H9 (cell line): ENCODE measurements around the gene ITGA11. TPM values are rescaled to one million over a fixed set of nuclear protein-coding genes. Genes with fewer than 3 reads are reported as not detected.
A peak's percentile ranks its signal among the peaks of the same experiment; 100 is the strongest.

Source experiments
- DNase-seq: peaks from one replicate; pipeline ENCODE4 v3.0.0-alpha.2; 2017
- H2AFZ ChIP-seq: one replicate; pipeline ENCODE4 v1.6.1; 2013; ENCODE audit warnings: mild to moderate bottlenecking, low read length, control low read depth, moderate library complexity
- H2AK5ac ChIP-seq: 2 replicates; pipeline ENCODE4 v1.6.1; 2013; ENCODE audit warnings: low read length, control low read depth, mixed read lengths; ENCODE audit not compliant: insufficient read length
- H2BK120ac ChIP-seq: one replicate; pipeline ENCODE4 v1.6.1; 2013; ENCODE audit warnings: low read depth, mild to moderate bottlenecking, low read length, control low read depth, inconsistent platforms; ENCODE audit not compliant: poor library complexity, severe bottlenecking
- H2BK12ac ChIP-seq: 2 replicates; pipeline ENCODE4 v1.6.1; 2013; ENCODE audit warnings: low read length, control low read depth, mixed read lengths, low read depth; ENCODE audit not compliant: insufficient read length
- H2BK15ac ChIP-seq: 2 replicates; pipeline ENCODE4 v1.6.1; 2013; ENCODE audit warnings: low read depth, low read length, control low read depth
- H2BK20ac ChIP-seq: one replicate; pipeline ENCODE4 v1.6.1; 2013; ENCODE audit warnings: low read depth, mild to moderate bottlenecking, low read length, control low read depth, inconsistent platforms; ENCODE audit not compliant: poor library complexity, severe bottlenecking
- H2BK5ac ChIP-seq: 2 replicates; pipeline ENCODE4 v1.6.1; 2013; ENCODE audit warnings: low read length, control low read depth, mixed read lengths; ENCODE audit not compliant: insufficient read length
- H3K14ac ChIP-seq: 2 replicates; pipeline ENCODE4 v1.6.1; 2013; ENCODE audit warnings: low read length, control low read depth; ENCODE audit not compliant: insufficient read depth
- H3K18ac ChIP-seq: 2 replicates; pipeline ENCODE4 v1.6.1; 2013; ENCODE audit warnings: low read depth, mild to moderate bottlenecking, mixed read lengths, low read length, control low read depth; ENCODE audit not compliant: insufficient read length
- H3K23ac ChIP-seq: 2 replicates; pipeline ENCODE4 v1.6.1; 2013; ENCODE audit warnings: low read length, control low read depth, mixed read lengths, low read depth; ENCODE audit not compliant: insufficient read length
- H3K23me2 ChIP-seq: 2 replicates; pipeline ENCODE4 v1.6.1; 2013; ENCODE audit warnings: low read depth, mild to moderate bottlenecking, mixed read lengths, low read length, control low read depth; ENCODE audit not compliant: insufficient read length, poor library complexity, severe bottlenecking
- H3K27ac ChIP-seq: 2 replicates; pipeline ENCODE4 v1.5.1; 2013; ENCODE audit warnings: low read length, control low read depth, mixed read lengths, low read depth; ENCODE audit not compliant: insufficient read length
- H3K27me3 ChIP-seq: 2 replicates; pipeline ENCODE4 v1.6.1; 2013; ENCODE audit warnings: low read length, control low read depth, inconsistent platforms; ENCODE audit not compliant: insufficient read depth
- H3K4ac ChIP-seq: 2 replicates; pipeline ENCODE4 v1.6.1; 2013; ENCODE audit warnings: low read depth, mild to moderate bottlenecking, control low read depth, inconsistent platforms, low read length, moderate library complexity
- H3K4me1 ChIP-seq: 2 replicates; pipeline ENCODE4 v1.6.1; 2013; ENCODE audit warnings: low read length, control low read depth, inconsistent platforms; ENCODE audit not compliant: insufficient read depth
- H3K4me2 ChIP-seq: 2 replicates; pipeline ENCODE4 v1.6.1; 2013; ENCODE audit warnings: low read length, control low read depth, mixed read lengths; ENCODE audit not compliant: insufficient read length, insufficient read depth
- H3K56ac ChIP-seq: 2 replicates; pipeline ENCODE4 v1.6.1; 2013; ENCODE audit warnings: low read depth, mild to moderate bottlenecking, mixed read lengths, low read length, control low read depth; ENCODE audit not compliant: insufficient read length
- H3K79me1 ChIP-seq: 2 replicates; pipeline ENCODE4 v1.6.1; 2013; ENCODE audit warnings: low read depth, mild to moderate bottlenecking, moderate library complexity, low read length, control low read depth, inconsistent platforms; ENCODE audit not compliant: insufficient read depth, poor library complexity, severe bottlenecking
- H3K79me2 ChIP-seq: 2 replicates; pipeline ENCODE4 v1.6.1; 2013; ENCODE audit warnings: low read length, control low read depth, inconsistent platforms; ENCODE audit not compliant: insufficient read depth
- H3K9ac ChIP-seq: 2 replicates; pipeline ENCODE4 v1.6.1; 2013; ENCODE audit warnings: low read length, control low read depth, mixed read lengths; ENCODE audit not compliant: insufficient read length; ENCODE audit errors: extremely low read depth
- H3K9me3 ChIP-seq: one replicate; pipeline ENCODE4 v1.6.1; 2013; ENCODE audit warnings: low read depth, low read length, inconsistent platforms; ENCODE audit not compliant: control insufficient read depth
- H3T11ph ChIP-seq: one replicate; pipeline ENCODE4 v1.6.1; 2013; ENCODE audit warnings: mild to moderate bottlenecking, low read length, control low read depth, inconsistent platforms
- H4K20me1 ChIP-seq: one replicate; pipeline ENCODE4 v1.6.1; 2013; ENCODE audit not compliant: control insufficient read depth, insufficient read length, insufficient read depth
- H4K5ac ChIP-seq: 2 replicates; pipeline ENCODE4 v1.6.1; 2013; ENCODE audit warnings: low read depth, mild to moderate bottlenecking, mixed read lengths, low read length, control low read depth; ENCODE audit not compliant: insufficient read length
- H4K8ac ChIP-seq: replicated peaks from 2 replicates; pipeline ENCODE4 v1.6.1; 2013; ENCODE audit warnings: low read length, control low read depth, mixed read lengths, low read depth; ENCODE audit not compliant: insufficient read length
- H4K91ac ChIP-seq: 2 replicates; pipeline ENCODE4 v1.6.1; 2013; ENCODE audit warnings: low read depth, mild to moderate bottlenecking, moderate library complexity, mixed read lengths, low read length, control low read depth; ENCODE audit not compliant: insufficient read length
- H3K27ac Mint-ChIP-seq, 3 experiments: 2 replicates in 2 of 3; 3 replicates in 1 of 3; pipeline ENCODE4 v1.8.0; 2020 to 2021; ENCODE audit warnings: mixed read lengths in 3 of 3, mild to moderate bottlenecking in 1 of 3, moderate library complexity in 1 of 3
- H3K27me3 Mint-ChIP-seq: 2 replicates; pipeline ENCODE4 v1.8.0; 2021; ENCODE audit warnings: low read depth, mild to moderate bottlenecking, moderate library complexity, mixed read lengths
- H3K36me3 Mint-ChIP-seq, 3 experiments: 2 replicates in 2 of 3; 3 replicates in 1 of 3; pipeline ENCODE4 v1.8.0; 2020 to 2021; ENCODE audit warnings: low read depth in 3 of 3, mixed read lengths in 3 of 3; ENCODE audit not compliant: insufficient read depth in 1 of 3
- H3K4me1 Mint-ChIP-seq, 2 experiments: 2 replicates each; pipeline ENCODE4 v1.8.0; 2020; ENCODE audit warnings: mixed read lengths in 2 of 2
- H3K4me3 Mint-ChIP-seq, 2 experiments: 2 replicates in 1 of 2; 3 replicates in 1 of 2; pipeline ENCODE4 v1.8.0; 2020 to 2021; ENCODE audit warnings: mild to moderate bottlenecking in 2 of 2, mixed read lengths in 2 of 2, moderate library complexity in 1 of 2
- H3K9me3 Mint-ChIP-seq, 2 experiments: 2 replicates in 1 of 2; 3 replicates in 1 of 2; pipeline ENCODE4 v1.8.0; 2020; ENCODE audit warnings: mild to moderate bottlenecking in 2 of 2, mixed read lengths in 2 of 2, moderate library complexity in 1 of 2
- WGBS: extraction: QIAGEN DNeasy Blood & Tissue Kit; methylation state at CpG from one replicate; pipeline ENCODE4 v1.1.7; 2013; ENCODE audit warnings: missing lambda C conversion rate, low lambda C conversion rate, mixed read lengths; ENCODE audit not compliant: insufficient read length; ENCODE audit errors: extremely low coverage; 5-methylcytosine and 5-hydroxymethylcytosine counted together
- total RNA-seq: library from RNA; stranded (reverse); gene quantifications from 2 replicates; pipeline ENCODE4 v1.2.1, GENCODE V29; 2021
- TF ChIP-seq, protein P1 (sequence below): fragments of 200-600 bp; sonication (generic); conservative IDR thresholded peaks from 3 replicates; pipeline ENCODE4 v1.8.0; 2021; ENCODE audit warnings: antibody characterized with exemption, mild to moderate bottlenecking

Gene ITGA11
- total RNA-seq, 1 experiment from 2014 or later, result 0.07 TPM

DNA sequence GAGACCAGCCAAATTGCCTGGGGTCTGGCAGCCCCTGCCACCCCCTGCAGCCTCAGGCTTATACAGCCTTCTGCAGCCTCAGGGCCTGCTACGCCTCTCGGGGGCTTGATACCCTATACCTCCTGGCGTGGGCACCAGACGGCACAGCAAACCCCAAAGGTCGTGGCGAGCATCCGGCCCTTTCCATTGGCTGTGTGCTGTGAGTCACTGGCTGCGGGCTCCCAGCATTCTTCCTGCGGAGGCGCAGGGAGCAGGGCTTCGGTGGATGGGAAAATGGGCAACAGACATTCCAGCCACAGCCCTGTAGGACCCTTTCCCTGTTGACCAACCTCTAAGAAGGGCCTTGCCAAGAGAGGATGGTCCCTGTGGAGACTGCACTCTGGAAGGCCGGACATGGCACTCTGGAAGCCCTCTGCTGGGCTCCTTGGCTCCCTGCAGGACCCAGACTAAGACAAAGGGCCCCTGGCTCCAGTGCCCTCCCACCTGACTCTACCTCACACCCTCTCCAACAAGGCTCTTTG lies 59.6 kb downstream of the ITGA11 start:
- Histone ChIP-seq H2BK12ac (no peak overlapping the region), H3K18ac (no peak overlapping the region), H3K23me2 (no peaks in the 10 kb centered on the region), H3K27me3 (no peaks in the 10 kb centered on the region), H3K79me2 (no peaks in the 10 kb centered on the region), H2BK120ac (no peak overlapping the region), H2BK5ac (no peak overlapping the region), H2BK15ac (no peak overlapping the region), H3K79me1 (no peaks in the 10 kb centered on the region), H3K9ac (no peak overlapping the region), H4K91ac (no peak overlapping the region), H3K4ac (no peak overlapping the region), H3K4me1 (no peaks in the 10 kb centered on the region), H3K56ac (no peak overlapping the region), H4K8ac (no peak overlapping the region), H4K5ac (no peak overlapping the region), H2AK5ac (no peak overlapping the region), H3K9me3 (no peaks in the 10 kb centered on the region), H3K27ac (no peak overlapping the region), H2AFZ (no peak overlapping the region), H3T11ph (no peak overlapping the region), H3K14ac (no peak overlapping the region), H2BK20ac (no peak overlapping the region), H4K20me1 (no peaks in the 10 kb centered on the region), H3K4me2 (no peak overlapping the region), H3K23ac (no peak overlapping the region)
- TF ChIP-seq, protein P1, sequence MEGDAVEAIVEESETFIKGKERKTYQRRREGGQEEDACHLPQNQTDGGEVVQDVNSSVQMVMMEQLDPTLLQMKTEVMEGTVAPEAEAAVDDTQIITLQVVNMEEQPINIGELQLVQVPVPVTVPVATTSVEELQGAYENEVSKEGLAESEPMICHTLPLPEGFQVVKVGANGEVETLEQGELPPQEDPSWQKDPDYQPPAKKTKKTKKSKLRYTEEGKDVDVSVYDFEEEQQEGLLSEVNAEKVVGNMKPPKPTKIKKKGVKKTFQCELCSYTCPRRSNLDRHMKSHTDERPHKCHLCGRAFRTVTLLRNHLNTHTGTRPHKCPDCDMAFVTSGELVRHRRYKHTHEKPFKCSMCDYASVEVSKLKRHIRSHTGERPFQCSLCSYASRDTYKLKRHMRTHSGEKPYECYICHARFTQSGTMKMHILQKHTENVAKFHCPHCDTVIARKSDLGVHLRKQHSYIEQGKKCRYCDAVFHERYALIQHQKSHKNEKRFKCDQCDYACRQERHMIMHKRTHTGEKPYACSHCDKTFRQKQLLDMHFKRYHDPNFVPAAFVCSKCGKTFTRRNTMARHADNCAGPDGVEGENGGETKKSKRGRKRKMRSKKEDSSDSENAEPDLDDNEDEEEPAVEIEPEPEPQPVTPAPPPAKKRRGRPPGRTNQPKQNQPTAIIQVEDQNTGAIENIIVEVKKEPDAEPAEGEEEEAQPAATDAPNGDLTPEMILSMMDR, result peak; percentile 71
- H3K4me3 Mint-ChIP-seq, result no peak overlapping the region
- no peaks in the 10 kb centered on the region for H3K9me3 Mint-ChIP-seq
- DNase-seq, result peak; percentile 80
- no CpG with 5 or more reads among the region's 12 CpGs for WGBS
- no peaks in the 10 kb centered on the region for H3K36me3 Mint-ChIP-seq
- H3K27ac Mint-ChIP-seq, result no peak overlapping the region
- H3K4me1 Mint-ChIP-seq, result peaks cover 7 to 16% of the 10 kb centered on the region in 2 experiments
- H3K27me3 Mint-ChIP-seq, result peaks cover 3% of the 10 kb centered on the region
